Fibroblast of the aortic adventitia (primary cell): Measurements from ENCODE around the gene ROBO2. TPM values are rescaled to one million over a fixed set of nuclear protein-coding genes. Genes with fewer than 3 reads are reported as not detected.
A peak's percentile ranks its signal among the peaks of the same experiment; 100 is the strongest.

ENCODE experiments used
- DNase-seq: peaks from one replicate; pipeline ENCODE4 v3.0.0-alpha.2; 2010; ENCODE audit warnings: low read depth
- H3K4me3 ChIP-seq: 2 replicates; pipeline ENCODE4 v1.5.1; 2011; ENCODE audit warnings: low read depth, mild to moderate bottlenecking, control low read depth, low read length, moderate library complexity
- total RNA-seq: library from RNA; depleted of rRNA; stranded (reverse); fragments of >200 nt; gene quantifications from 2 replicates; pipeline ENCODE4 v1.2.3, GENCODE V29; 2012; ENCODE audit warnings: low replicate concordance
- TF ChIP-seq, protein P1 (sequence below): IDR thresholded peaks from 2 replicates; pipeline ENCODE4 v1.5.1; 2011; ENCODE audit warnings: mild to moderate bottlenecking, low read length, control low read depth, inconsistent platforms; ENCODE audit not compliant: insufficient read depth

Gene ROBO2
- total RNA-seq, 1 donor, result 1.2 TPM

DNA sequence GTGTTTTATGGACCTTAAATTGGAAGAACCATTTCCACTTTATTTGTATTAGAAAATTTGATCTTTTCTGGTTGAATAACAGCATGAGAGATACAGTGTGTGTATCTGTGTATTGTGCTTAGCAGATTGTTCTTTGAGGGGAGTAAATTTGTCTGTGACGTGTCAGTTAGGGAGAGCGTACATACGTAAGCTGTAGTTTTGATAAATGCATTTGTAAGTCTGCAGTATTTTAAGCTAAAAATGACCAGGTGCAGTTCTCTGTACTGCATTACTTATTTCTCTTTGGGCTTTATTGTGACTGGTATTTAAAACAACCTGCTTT is 264.8 kb downstream of the ROBO2 start:
- no peak for DNase-seq
- TF ChIP-seq, protein P1, sequence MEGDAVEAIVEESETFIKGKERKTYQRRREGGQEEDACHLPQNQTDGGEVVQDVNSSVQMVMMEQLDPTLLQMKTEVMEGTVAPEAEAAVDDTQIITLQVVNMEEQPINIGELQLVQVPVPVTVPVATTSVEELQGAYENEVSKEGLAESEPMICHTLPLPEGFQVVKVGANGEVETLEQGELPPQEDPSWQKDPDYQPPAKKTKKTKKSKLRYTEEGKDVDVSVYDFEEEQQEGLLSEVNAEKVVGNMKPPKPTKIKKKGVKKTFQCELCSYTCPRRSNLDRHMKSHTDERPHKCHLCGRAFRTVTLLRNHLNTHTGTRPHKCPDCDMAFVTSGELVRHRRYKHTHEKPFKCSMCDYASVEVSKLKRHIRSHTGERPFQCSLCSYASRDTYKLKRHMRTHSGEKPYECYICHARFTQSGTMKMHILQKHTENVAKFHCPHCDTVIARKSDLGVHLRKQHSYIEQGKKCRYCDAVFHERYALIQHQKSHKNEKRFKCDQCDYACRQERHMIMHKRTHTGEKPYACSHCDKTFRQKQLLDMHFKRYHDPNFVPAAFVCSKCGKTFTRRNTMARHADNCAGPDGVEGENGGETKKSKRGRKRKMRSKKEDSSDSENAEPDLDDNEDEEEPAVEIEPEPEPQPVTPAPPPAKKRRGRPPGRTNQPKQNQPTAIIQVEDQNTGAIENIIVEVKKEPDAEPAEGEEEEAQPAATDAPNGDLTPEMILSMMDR, result no peak
- no peak overlapping the region for H3K4me3 ChIP-seq

DNA sequence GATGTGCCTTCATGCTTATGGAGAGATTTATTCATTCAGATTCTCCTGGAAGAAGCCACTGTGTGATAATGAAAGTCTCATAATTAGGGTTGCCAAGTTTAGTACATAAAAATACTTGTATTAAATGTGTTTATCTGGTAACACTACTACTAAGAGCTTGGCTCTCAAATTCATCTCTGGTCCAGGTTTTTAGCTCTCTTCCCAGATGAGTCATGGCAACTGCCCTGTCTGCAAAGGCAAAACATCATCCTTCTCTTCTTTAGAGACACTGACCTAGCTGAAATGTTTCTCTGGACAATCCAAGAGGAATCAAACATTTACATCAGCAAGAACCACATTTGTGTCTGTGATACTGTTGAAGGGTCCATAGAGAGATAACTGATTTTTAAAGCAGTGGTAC is 269.6 kb downstream of the ROBO2 start:
- DNase-seq, result no peak
- no peak overlapping the region for H3K4me3 ChIP-seq

DNA sequence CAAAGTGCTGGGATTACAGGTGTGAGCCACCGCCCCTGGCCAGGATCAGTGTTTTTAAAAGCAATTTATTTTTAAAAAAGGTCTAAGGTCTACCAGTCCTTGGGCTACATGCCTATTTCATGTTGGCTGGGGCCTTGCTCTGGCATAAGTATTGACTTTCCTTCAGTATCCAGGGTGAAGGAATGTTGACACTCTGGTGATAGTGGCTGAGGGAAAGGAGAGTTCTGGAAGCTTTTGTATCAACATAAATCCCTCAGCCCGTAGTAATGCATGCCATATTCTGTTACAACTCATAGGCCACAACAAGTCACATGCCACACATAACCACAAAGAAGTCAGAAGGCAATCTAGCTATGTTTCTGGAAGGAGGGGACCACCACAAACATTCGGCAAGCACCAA is 273.9 kb downstream of the ROBO2 start:
- H3K4me3 ChIP-seq, result no peak overlapping the region
- TF ChIP-seq, protein P1, result no peak
- DNase-seq, result no peak

More for the DNA sequence above, 269.6 kb downstream of the ROBO2 start:
- TF ChIP-seq, protein P1, result no peak

DNA sequence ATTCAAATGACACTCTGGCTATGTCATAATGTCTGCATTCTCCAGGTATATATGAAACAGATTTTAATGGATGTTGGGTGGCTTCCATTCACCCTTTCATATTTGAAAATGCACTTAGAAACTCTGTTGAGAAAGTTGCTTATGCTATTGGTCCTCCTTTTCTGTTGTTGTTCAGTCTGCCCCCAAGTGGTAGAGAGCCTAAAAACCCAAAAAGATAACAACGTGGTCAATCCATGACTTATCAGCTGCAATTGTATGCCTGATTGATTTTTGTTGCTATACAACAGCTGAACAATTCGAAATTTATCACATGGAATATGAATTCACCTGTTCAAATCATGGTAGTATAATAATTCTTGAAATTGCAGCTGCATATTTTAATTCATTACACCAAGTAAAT is 279.8 kb downstream of the ROBO2 start:
- DNase-seq, result no peak
- H3K4me3 ChIP-seq, result no peak overlapping the region

DNA sequence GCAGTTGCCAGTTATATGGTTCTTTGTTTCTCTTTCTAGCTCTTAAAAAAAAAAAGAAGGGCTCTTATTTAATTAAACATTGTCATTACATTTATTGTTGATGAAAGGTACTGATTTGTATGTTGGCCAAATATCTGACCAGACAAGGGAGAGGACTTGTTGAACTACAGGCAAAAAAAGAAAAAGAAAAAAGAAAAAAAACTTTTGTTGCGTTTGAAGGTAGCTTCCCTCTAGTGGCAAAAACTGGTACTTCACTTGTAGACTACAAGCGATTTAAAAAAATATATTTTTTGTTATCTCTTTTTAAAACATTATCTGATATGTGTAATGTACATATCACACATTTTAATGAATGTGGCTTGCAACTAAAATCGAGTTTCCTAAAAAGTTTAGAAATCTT is 280.6 kb downstream of the ROBO2 start:
- peak; percentile 56 for DNase-seq
- no peak overlapping the region for H3K4me3 ChIP-seq
- TF ChIP-seq, protein P1, result peak; percentile 77

More for the DNA sequence above, 279.8 kb downstream of the ROBO2 start:
- TF ChIP-seq, protein P1, result no peak

DNA sequence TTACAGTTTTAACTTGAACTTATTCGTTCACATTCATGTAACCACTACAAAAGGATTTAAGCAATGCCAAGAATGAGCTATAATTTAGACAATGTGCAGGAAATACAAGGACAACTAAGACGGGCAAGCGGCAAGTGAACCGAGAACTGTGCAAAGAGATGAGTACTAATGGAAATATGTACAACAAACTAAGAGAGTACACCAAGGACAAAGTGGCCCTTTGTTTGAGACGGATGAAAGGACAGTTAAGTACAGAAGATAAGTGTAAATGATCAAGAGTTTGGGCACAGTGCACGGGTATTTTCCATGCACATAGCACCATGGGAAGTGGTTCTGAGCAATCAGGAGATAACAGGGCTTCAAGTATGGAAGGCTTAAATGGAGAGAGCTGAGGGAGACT is 281.7 kb downstream of the ROBO2 start:
- no peak overlapping the region for H3K4me3 ChIP-seq
- TF ChIP-seq, protein P1, result no peak
- DNase-seq, result no peak

DNA sequence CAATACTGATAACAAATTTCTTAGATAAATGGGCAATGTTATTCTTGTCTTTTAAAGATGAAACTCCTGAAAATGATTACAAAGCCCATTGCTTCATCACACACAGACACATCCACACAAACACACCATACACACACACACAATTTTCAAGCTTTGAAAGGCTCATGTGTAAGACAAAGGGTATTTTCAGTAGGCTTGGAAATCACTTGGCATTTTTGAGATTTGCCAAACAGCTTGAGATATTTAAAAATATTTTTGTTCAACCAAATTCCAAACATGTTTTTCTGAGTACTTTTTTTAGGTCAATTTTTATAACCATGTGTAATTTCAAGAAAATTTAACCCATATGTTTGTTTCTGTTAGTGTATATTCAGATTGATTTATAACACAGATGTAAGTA is 283.7 kb downstream of the ROBO2 start:
- H3K4me3 ChIP-seq, result no peak overlapping the region
- DNase-seq, result no peak
- TF ChIP-seq, protein P1, result no peak
